ENCODE data around the gene ZNF846. TPM values are rescaled to one million over a fixed set of nuclear protein-coding genes. Genes with fewer than 3 reads are reported as not detected.

Gene ZNF846
- total and polyA plus RNA-seq, 9 of the 15 experiments (the other 6 are each of a cell fraction or from before 2014, with no cell fraction given) = 4.1 to 8.7 (median 7.8) TPM

GRCh38 chr19:9792206-9793070 is 23.9 kb upstream of the ZNF846 start:
- ATAC-seq (peak; percentile 72), DNase-seq (ENCODE audit: extremely low read depth in 1 of 4, low spot score in 3 of 4) (peak; percentile 88 to 94 (median 92)), FAIRE-seq (no peak)
- 0% methylated on average over 9 of the region's 70 CpGs for WGBS (ENCODE audit: insufficient coverage, low coverage, missing lambda C conversion rate)
- intact Hi-C loops (cut with micrococcal nuclease) (loop anchor here (5.0 kb wide), 2 partner anchors 480 to 585 kb away; no protein-coding TSS in a partner anchor), in situ Hi-C loops (cut with MboI) (loop anchor here (5.0 to 10.0 kb wide), 2 partner anchors 165 to 658 kb away; no protein-coding TSS in a partner anchor)
- H3K4me3 ChIP-seq = peak overlapping the region; percentile 77
- peak overlapping the region; percentile 87 for H3K4me2 ChIP-seq (ENCODE audit: insufficient read depth, low read length)
- H3K9ac ChIP-seq (ENCODE audit: insufficient read depth in 1 of 2, low read depth in 2 of 2, low read length in 2 of 2) = peak overlapping the region; percentile 76 to 95
- POLR2A ChIA-PET = no interaction called here
- H3K4me1 ChIP-seq (replicated peaks in 1 of 2; ENCODE audit: control insufficient read depth in 2 of 2, insufficient read depth in 2 of 2, low read length in 2 of 2) = peaks cover 31 to 34% of the 10 kb centered on the region in 2 experiments
- peak overlapping the region; percentile 99 for H2AFZ ChIP-seq (ENCODE audit: low read depth, low read length)
- peaks cover 5% of the 10 kb centered on the region; the same call in 1 of the 2 replicates for H3K9me3 ChIP-seq (replicated peaks; ENCODE audit: control insufficient read depth, insufficient read depth, low read depth, low read length)
- no peaks in the 10 kb centered on the region for H3K9me1 ChIP-seq (ENCODE audit: control insufficient read depth, insufficient read depth, low read length)
- no peaks in the 10 kb centered on the region for H3K27me3 ChIP-seq (ENCODE audit: control insufficient read depth in 2 of 2, insufficient read depth in 2 of 2, low read length in 2 of 2)
- H4K20me1 ChIP-seq (replicated peaks; ENCODE audit: control insufficient read depth, insufficient read depth, low read length) = no peaks in the 10 kb centered on the region
- peaks cover 3% of the 10 kb centered on the region; the same call in 1 of the 3 replicates for H3K79me2 ChIP-seq (ENCODE audit: control insufficient read depth, insufficient read depth, low read length)
- peak overlapping the region; percentile 93 for H3K27ac ChIP-seq (ENCODE audit: extremely low read depth, low read depth, low read length)
- BruUV-seq (replicated peaks) = no TSS peak
- CTCF ChIA-PET (ENCODE audit: low intra/inter-chr PET ratio) = interaction anchor here (0.6 to 0.7 kb wide), 2 partner anchors 121 to 208 kb away, joined by 4 to 5 read pairs; partner anchors contain the start of gene ZNF121
- no peaks in the 10 kb centered on the region for H3K36me3 ChIP-seq (ENCODE audit: control insufficient read depth, insufficient read depth, low read length)
- TF ChIP-seq SUPT5H (IDR thresholded peaks at IDR 0.05) (peak; percentile 64), POLR2G (IDR thresholded peaks at IDR 0.05; ENCODE audit: low read depth, low read length) (peak; percentile 78), CREBBP (IDR thresholded peaks at IDR 0.05; ENCODE audit: low read depth, low read length) (no peak), TCF15 (CRISPR knock-in tag; IDR thresholded peaks at IDR 0.05) (no peak), ZNF134 (CRISPR knock-in tag; conservative IDR thresholded peaks at IDR 0.05) (no peak), ZNF354B (CRISPR knock-in tag; IDR thresholded peaks at IDR 0.05) (no peak), OTX1 (CRISPR knock-in tag; IDR thresholded peaks at IDR 0.05) (0 out of 2 replicates have a peak, but pooled peaks have one; percentile 10), E2F4 (CRISPR knock-in tag; IDR thresholded peaks at IDR 0.05; ENCODE audit: low read depth) (no peak), HDAC1 (IDR thresholded peaks at IDR 0.05) (peak in 1 of 2 experiments; percentile 83; a peak in 2 of 4 replicates), ZNF511 (CRISPR knock-in tag; IDR thresholded peaks at IDR 0.05) (peak; percentile 49; the same call in 1 of the 2 replicates), ZNF644 (tag; IDR thresholded peaks at IDR 0.05; ENCODE audit: low read depth) (no peak), CREB1 (IDR thresholded peaks at IDR 0.05) (0 out of 2 replicates have a peak, but pooled peaks have one; percentile 24), CREB1 (CRISPR knock-in tag; IDR thresholded peaks at IDR 0.05) (no peak), ELF2 (CRISPR knock-in tag; IDR thresholded peaks at IDR 0.05) (0 out of 2 replicates have a peak, but pooled peaks have one; percentile 25), PBX2 (CRISPR knock-in tag; IDR thresholded peaks at IDR 0.05; ENCODE audit: low read depth) (no peak), PBX2 (tag; conservative IDR thresholded peaks at IDR 0.05; ENCODE audit: low read depth) (0 out of 2 replicates have a peak, but pooled peaks have one; percentile 24), FOS (IDR thresholded peaks at IDR 0.05; ENCODE audit: extremely low read depth, insufficient read length) (no peak), JUNB (CRISPR knock-in tag; conservative IDR thresholded peaks at IDR 0.05) (no peak)

Measured in K562 (cell line).